ENCODE data around the gene ELF1. TPM values are rescaled to one million over a fixed set of nuclear protein-coding genes. Genes with fewer than 3 reads are reported as not detected.

ELF1 gene
- total and polyA plus RNA-seq, 12 donors: 9.9 to 60.5 (median 38.2) TPM

- H3K4me1 ChIP-seq: peaks cover 0 to 84% (median 27%) of the 10 kb centered on the region in 9 donors
- TF ChIP-seq, protein P1, sequence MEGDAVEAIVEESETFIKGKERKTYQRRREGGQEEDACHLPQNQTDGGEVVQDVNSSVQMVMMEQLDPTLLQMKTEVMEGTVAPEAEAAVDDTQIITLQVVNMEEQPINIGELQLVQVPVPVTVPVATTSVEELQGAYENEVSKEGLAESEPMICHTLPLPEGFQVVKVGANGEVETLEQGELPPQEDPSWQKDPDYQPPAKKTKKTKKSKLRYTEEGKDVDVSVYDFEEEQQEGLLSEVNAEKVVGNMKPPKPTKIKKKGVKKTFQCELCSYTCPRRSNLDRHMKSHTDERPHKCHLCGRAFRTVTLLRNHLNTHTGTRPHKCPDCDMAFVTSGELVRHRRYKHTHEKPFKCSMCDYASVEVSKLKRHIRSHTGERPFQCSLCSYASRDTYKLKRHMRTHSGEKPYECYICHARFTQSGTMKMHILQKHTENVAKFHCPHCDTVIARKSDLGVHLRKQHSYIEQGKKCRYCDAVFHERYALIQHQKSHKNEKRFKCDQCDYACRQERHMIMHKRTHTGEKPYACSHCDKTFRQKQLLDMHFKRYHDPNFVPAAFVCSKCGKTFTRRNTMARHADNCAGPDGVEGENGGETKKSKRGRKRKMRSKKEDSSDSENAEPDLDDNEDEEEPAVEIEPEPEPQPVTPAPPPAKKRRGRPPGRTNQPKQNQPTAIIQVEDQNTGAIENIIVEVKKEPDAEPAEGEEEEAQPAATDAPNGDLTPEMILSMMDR (IDR thresholded peaks at IDR 0.05): no peak
- no peak for DNase-seq
- WGBS, 2 donors: 70 to 73% methylated on average over 3 of the region's 3 CpGs
- H3K9me3 ChIP-seq: no peaks in the 10 kb centered on the region
- peaks cover 0 to 24% (median 0%) of the 10 kb centered on the region in 9 donors for H3K36me3 ChIP-seq
- H3K27ac ChIP-seq: no peak overlapping the region
- H3K27me3 ChIP-seq: no peaks in the 10 kb centered on the region
- intact Hi-C loops (cut with DNase I): loop anchor here in 1 of 10 donors (10.0 kb wide), 1 partner anchor 55 kb away; no protein-coding TSS in a partner anchor
- no peak for ATAC-seq
- no peak overlapping the region for H3K4me3 ChIP-seq
Observed at GRCh38 chr13:40999416-40999815, 19.7 kb downstream of the ELF1 start.

DNA sequence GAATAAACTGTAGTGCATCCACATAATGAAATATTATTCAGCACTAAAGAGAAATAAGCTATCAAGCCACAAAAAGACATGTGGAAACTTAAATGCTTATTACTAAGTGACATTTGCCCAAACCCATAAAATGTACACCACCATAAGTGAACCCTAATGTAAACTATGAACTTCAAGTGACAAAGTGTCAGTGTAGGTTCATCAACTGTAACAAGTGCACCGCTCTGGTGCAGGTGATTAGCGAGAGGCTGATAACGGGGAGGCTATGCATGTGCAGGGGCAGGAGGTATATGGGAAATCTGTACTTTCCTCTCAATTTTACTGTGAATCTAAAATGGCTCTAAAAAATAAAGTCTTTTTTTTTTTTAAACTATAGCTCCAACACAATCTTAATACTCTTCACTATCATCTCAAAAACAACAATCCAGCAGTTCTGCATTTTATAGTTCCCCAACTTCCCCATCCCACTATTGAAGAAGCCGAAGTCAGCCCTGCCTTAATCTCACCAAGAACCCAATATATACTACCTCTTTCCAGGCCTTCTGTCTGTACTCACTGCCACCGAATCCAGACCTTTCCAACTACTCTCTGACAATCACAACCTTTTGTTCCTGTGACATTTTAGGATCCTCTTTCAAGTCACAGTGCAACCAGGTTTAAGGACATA is 22.6 kb downstream of the ELF1 start:
- H3K4me3 ChIP-seq: no peak overlapping the region
- H3K27me3 ChIP-seq: no peaks in the 10 kb centered on the region
- H3K36me3 ChIP-seq: peaks cover 0 to 24% (median 0%) of the 10 kb centered on the region in 9 donors
- intact Hi-C loops (cut with DNase I): loop anchor here in 1 of 10 donors (10.0 kb wide), 1 partner anchor 58 kb away; no protein-coding TSS in a partner anchor
- peaks cover 0 to 78% (median 36%) of the 10 kb centered on the region in 9 donors for H3K4me1 ChIP-seq
- ATAC-seq (peak in 1 of 8 donors; percentile 43), DNase-seq (no peak)
- 90 to 96% methylated on average over 5 of the region's 5 CpGs for WGBS, 2 donors
- TF ChIP-seq, protein P1 (IDR thresholded peaks at IDR 0.05): no peak
- H3K9me3 ChIP-seq: no peaks in the 10 kb centered on the region
- peak overlapping the region in 1 of 10 donors; percentile 37 for H3K27ac ChIP-seq

DNA sequence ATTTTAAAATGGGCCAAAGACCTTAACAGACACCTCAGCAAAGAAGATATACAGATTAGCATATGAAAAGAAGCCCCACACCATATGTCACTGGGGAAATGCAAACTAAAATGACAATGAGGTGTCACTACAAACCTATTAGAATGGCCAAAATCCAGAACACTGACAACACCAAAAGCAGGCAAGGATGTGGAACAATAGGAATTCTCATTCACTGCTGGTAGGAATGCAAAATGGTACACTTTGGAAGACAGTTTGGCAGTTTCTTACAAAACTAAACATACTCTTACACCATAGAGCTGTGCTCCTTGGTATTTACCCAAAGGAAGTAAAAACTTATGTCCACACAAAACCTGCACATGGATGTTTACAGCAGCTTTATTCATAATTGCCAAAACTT is 23.1 kb downstream of the ELF1 start:
- intact Hi-C loops (cut with DNase I): loop anchor here in 1 of 10 donors (10.0 kb wide), 1 partner anchor 59 kb away; no protein-coding TSS in a partner anchor
- Histone ChIP-seq H3K4me1 (peaks cover 0 to 78% (median 35%) of the 10 kb centered on the region in 9 donors), H3K4me3 (no peak overlapping the region), H3K9me3 (no peaks in the 10 kb centered on the region), H3K27ac (no peak overlapping the region), H3K27me3 (no peaks in the 10 kb centered on the region), H3K36me3 (peaks cover 0 to 24% (median 0%) of the 10 kb centered on the region in 9 donors)
- TF ChIP-seq, protein P1 (IDR thresholded peaks at IDR 0.05): no peak
- ATAC-seq: no peak
- DNase-seq: no peak

GRCh38 chr13:40994581-40995230 is 24.4 kb downstream of the ELF1 start:
- peak in 1 of 8 donors; percentile 13 for ATAC-seq
- TF ChIP-seq, protein P1 (IDR thresholded peaks at IDR 0.05): no peak
- DNase-seq: no peak
- Histone ChIP-seq H3K27ac (peak overlapping the region in 1 of 10 donors; percentile 51), H3K27me3 (no peaks in the 10 kb centered on the region), H3K9me3 (no peaks in the 10 kb centered on the region), H3K36me3 (peaks cover 0 to 18% (median 0%) of the 10 kb centered on the region in 9 donors), H3K4me3 (no peak overlapping the region), H3K4me1 (peaks cover 0 to 73% (median 39%) of the 10 kb centered on the region in 9 donors)
- intact Hi-C loops (cut with DNase I): loop anchor here in 1 of 10 donors (10.0 kb wide), 1 partner anchor 60 kb away; no protein-coding TSS in a partner anchor
- 84 to 88% methylated on average over 6 of the region's 6 CpGs for WGBS, 2 donors
